Measurements from ENCODE around the gene PLEKHG4B. TPM values are rescaled to one million over a fixed set of nuclear protein-coding genes. Genes with fewer than 3 reads are reported as not detected.

Gene PLEKHG4B
- total and polyA plus RNA-seq, 2 donors: 0.01 to 3.7 TPM

GRCh38 chr5:121432-121831 lies 29.5 kb downstream of the PLEKHG4B start:
- 93% methylated on average over 4 of the region's 4 CpGs for WGBS
- Histone ChIP-seq H3K4me1 (ENCODE audit: insufficient read depth) (no peaks in the 10 kb centered on the region), H3K27ac (ENCODE audit: low read depth) (no peak overlapping the region), H3K4me3 (ENCODE audit: low read depth, low read length) (no peak overlapping the region), H3K36me3 (ENCODE audit: insufficient read depth) (no peaks in the 10 kb centered on the region)
- no peak for DNase-seq (ENCODE audit: extremely low spot score)

- H3K27ac ChIP-seq (ENCODE audit: low read depth): no peak overlapping the region
- no peaks in the 10 kb centered on the region for H3K36me3 ChIP-seq (ENCODE audit: insufficient read depth)
- DNase-seq (ENCODE audit: extremely low spot score): no peak
- H3K4me1 ChIP-seq (ENCODE audit: insufficient read depth): no peaks in the 10 kb centered on the region
- no peak overlapping the region for H3K4me3 ChIP-seq (ENCODE audit: low read depth, low read length)
- 93% methylated on average over 1 of the region's 1 CpG for WGBS
These were observed 33.8 kb downstream of the PLEKHG4B start for GRCh38 chr5:125815-126214.

GRCh38 chr5:126806-127205 lies 34.8 kb downstream of the PLEKHG4B start:
- Histone ChIP-seq H3K27ac (ENCODE audit: low read depth) (no peak overlapping the region), H3K4me3 (ENCODE audit: low read depth, low read length) (no peak overlapping the region), H3K4me1 (ENCODE audit: insufficient read depth) (no peaks in the 10 kb centered on the region), H3K36me3 (ENCODE audit: insufficient read depth) (no peaks in the 10 kb centered on the region)
- WGBS: 95% methylated on average over 7 of the region's 7 CpGs
- DNase-seq (ENCODE audit: extremely low spot score): no peak

DNA sequence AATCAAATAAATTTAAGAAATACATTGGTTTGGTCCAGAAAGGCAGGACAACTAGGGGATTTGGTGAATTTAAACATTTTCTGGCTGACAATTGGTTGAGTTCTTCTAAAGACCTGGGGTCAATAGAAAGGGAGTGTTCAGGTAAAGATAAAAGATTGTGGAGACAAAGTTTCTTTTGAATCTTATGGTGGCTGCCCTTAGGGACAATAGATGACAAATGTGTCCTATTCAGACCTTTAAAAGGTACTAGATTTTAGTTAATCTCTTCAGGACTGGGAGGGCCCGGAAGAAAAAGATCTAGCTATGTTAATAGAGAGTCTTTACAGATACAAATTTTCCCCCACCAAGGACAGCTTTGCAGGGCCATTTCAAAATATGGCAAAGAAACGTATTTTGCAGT lies 35.9 kb downstream of the PLEKHG4B start:
- Histone ChIP-seq H3K27ac (ENCODE audit: low read depth) (no peak overlapping the region), H3K36me3 (ENCODE audit: insufficient read depth) (no peaks in the 10 kb centered on the region), H3K4me3 (ENCODE audit: low read depth, low read length) (no peak overlapping the region), H3K4me1 (ENCODE audit: insufficient read depth) (no peaks in the 10 kb centered on the region)
- DNase-seq (ENCODE audit: extremely low spot score): no peak
- 78% methylated on average over 2 of the region's 2 CpGs for WGBS

GRCh38 chr5:128446-128845 lies 36.5 kb downstream of the PLEKHG4B start:
- Histone ChIP-seq H3K27ac (ENCODE audit: low read depth) (no peak overlapping the region), H3K4me1 (ENCODE audit: insufficient read depth) (no peaks in the 10 kb centered on the region), H3K36me3 (ENCODE audit: insufficient read depth) (no peaks in the 10 kb centered on the region), H3K4me3 (ENCODE audit: low read depth, low read length) (no peak overlapping the region)
- WGBS: 96% methylated on average over 2 of the region's 2 CpGs
- no peak for DNase-seq (ENCODE audit: extremely low spot score)

DNA sequence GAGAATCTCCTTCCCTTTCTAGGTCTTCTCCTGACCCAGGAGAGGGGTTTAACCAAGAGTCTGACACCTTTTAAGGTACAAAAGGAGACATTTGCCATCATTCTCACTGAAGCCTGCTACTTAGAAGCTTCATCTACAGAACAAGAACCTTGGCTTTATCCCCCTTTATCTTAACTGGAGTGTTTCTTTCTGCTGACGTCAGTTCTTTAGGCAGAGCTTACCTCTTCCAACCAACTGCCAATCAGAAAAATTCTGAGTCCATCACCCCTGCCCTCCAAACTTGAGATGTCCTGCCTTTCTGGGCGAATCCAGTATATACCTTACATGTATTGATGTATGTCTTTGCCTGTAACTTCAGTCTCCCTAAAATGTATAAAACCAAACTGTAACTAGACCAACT lies 37.2 kb downstream of the PLEKHG4B start:
- DNase-seq (ENCODE audit: extremely low spot score): no peak
- no peaks in the 10 kb centered on the region for H3K36me3 ChIP-seq (ENCODE audit: insufficient read depth)
- no peaks in the 10 kb centered on the region for H3K4me1 ChIP-seq (ENCODE audit: insufficient read depth)
- 74% methylated on average over 2 of the region's 2 CpGs for WGBS
- H3K27ac ChIP-seq (ENCODE audit: low read depth): no peak overlapping the region
- H3K4me3 ChIP-seq (ENCODE audit: low read depth, low read length): no peak overlapping the region

GRCh38 chr5:129820-130219 lies 37.9 kb downstream of the PLEKHG4B start:
- no peak for DNase-seq (ENCODE audit: extremely low spot score)
- H3K27ac ChIP-seq (ENCODE audit: low read depth): no peak overlapping the region
- H3K4me3 ChIP-seq (ENCODE audit: low read depth, low read length): no peak overlapping the region
- no peaks in the 10 kb centered on the region for H3K36me3 ChIP-seq (ENCODE audit: insufficient read depth)
- H3K4me1 ChIP-seq (ENCODE audit: insufficient read depth): no peaks in the 10 kb centered on the region

- Histone ChIP-seq H3K4me1 (ENCODE audit: insufficient read depth) (no peaks in the 10 kb centered on the region), H3K4me3 (ENCODE audit: low read depth, low read length) (no peak overlapping the region), H3K27ac (ENCODE audit: low read depth) (no peak overlapping the region), H3K36me3 (ENCODE audit: insufficient read depth) (no peaks in the 10 kb centered on the region)
- no peak for DNase-seq (ENCODE audit: extremely low spot score)
- whole genome bisulfite sequencing: 60% methylated on average over 4 of the region's 4 CpGs
These were observed 38.7 kb downstream of the PLEKHG4B start for GRCh38 chr5:130601-131131.

GRCh38 chr5:136901-137300 lies 44.9 kb downstream of the PLEKHG4B start:
- Histone ChIP-seq H3K4me3 (ENCODE audit: low read depth, low read length) (no peak overlapping the region), H3K36me3 (ENCODE audit: insufficient read depth) (no peaks in the 10 kb centered on the region), H3K27ac (ENCODE audit: low read depth) (no peak overlapping the region), H3K4me1 (ENCODE audit: insufficient read depth) (no peaks in the 10 kb centered on the region)
- 76% methylated on average over 5 of the region's 5 CpGs for WGBS
- no peak for DNase-seq (ENCODE audit: extremely low spot score)

- no peak for DNase-seq (ENCODE audit: extremely low spot score)
- Histone ChIP-seq H3K36me3 (ENCODE audit: insufficient read depth) (no peaks in the 10 kb centered on the region), H3K27ac (ENCODE audit: low read depth) (no peak overlapping the region), H3K4me1 (ENCODE audit: insufficient read depth) (no peaks in the 10 kb centered on the region), H3K4me3 (ENCODE audit: low read depth, low read length) (no peak overlapping the region)
- WGBS: 87% methylated on average over 15 of the region's 15 CpGs
These were observed 45.8 kb downstream of the PLEKHG4B start for GRCh38 chr5:137741-138140.

DNA sequence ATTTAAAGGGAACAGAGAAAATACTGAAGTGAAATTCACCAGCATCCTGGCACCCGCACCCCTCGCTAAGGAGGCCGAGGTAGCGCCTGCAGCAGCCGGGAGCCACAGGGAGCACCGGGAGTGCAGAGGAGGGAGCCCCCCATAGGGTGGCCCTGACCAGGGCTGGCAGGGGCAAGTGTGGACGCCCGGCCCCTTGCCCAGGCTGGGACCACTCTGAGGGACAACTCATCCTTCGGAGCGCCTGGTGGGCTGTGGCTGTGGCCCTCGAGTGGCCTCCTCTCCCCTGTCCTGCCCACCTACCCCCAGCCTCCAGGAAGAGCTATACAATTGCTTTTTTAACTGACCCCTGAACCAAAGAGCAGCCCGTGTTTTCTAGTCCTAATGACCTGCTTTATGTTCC lies 47.0 kb downstream of the PLEKHG4B start:
- Histone ChIP-seq H3K36me3 (ENCODE audit: insufficient read depth) (no peaks in the 10 kb centered on the region), H3K4me3 (ENCODE audit: low read depth, low read length) (no peak overlapping the region), H3K4me1 (ENCODE audit: insufficient read depth) (no peaks in the 10 kb centered on the region), H3K27ac (ENCODE audit: low read depth) (no peak overlapping the region)
- WGBS: 80% methylated on average over 12 of the region's 12 CpGs
- no peak for DNase-seq (ENCODE audit: extremely low spot score)

DNA sequence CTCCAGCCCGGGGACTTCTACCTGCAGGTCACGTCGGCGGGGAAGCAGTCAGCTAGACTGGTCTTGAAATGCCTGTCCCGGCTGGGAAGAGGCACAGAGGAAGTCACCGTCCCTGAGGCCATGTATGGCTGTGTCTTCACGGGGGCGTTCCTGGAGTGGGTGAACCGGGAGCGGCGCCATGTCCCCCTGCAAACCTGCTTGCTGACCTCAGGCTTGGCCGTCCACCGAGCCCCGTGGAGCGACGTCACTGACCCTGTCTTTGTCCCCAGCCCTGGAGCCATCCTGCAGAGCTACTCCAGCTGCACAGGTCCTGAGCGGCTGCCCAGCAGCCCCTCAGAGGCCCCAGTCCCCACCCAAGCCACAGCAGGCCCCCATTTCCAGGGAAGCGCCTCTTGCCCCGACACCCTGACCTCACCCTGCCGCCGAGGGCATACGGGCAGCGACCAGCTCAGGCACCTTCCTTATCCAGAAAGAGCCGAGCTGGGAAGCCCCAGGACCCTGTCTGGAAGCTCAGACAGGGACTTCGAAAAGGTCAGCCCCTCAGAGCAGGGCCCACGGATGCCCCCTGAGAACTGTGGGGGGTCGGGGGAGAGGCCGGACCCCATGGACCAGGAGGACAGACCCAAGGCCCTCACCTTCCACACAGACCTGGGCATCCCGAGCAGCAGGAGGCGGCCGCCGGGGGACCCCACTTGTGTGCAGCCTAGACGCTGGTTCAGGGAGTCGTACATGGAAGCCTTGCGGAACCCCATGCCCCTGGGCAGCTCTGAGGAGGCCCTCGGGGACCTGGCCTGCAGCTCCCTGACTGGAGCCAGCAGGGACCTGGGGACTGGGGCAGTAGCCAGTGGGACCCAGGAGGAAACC lies 47.8 kb downstream of the PLEKHG4B start:
- Histone ChIP-seq H3K4me3 (ENCODE audit: low read depth, low read length) (no peak overlapping the region), H3K4me1 (ENCODE audit: insufficient read depth) (no peaks in the 10 kb centered on the region), H3K36me3 (ENCODE audit: insufficient read depth) (no peaks in the 10 kb centered on the region), H3K27ac (ENCODE audit: low read depth) (no peak overlapping the region)
- DNase-seq (ENCODE audit: extremely low spot score): no peak
- 86% methylated on average over 36 of the region's 36 CpGs for WGBS

DNA sequence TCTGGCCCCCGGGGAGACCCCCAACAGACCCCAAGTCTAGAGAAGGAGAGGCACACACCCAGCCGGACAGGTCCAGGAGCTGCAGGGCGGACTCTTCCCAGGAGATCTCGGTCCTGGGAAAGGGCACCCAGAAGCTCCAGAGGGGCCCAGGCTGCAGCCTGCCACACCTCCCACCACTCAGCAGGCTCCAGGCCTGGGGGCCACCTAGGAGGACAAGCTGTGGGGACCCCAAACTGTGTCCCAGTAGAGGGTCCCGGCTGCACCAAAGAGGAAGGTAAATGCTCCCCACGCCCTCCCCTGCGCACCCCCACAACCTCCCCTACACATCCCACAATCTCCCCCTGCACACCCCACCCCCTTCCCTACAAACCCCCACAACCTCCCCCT lies 48.5 kb downstream of the PLEKHG4B start:
- no peak overlapping the region for H3K27ac ChIP-seq (ENCODE audit: low read depth)
- no peaks in the 10 kb centered on the region for H3K4me1 ChIP-seq (ENCODE audit: insufficient read depth)
- no peak for DNase-seq (ENCODE audit: extremely low spot score)
- no peak overlapping the region for H3K4me3 ChIP-seq (ENCODE audit: low read depth, low read length)
- H3K36me3 ChIP-seq (ENCODE audit: insufficient read depth): no peaks in the 10 kb centered on the region
- WGBS: 88% methylated on average over 7 of the region's 7 CpGs

GRCh38 chr5:141211-141610 lies 49.2 kb downstream of the PLEKHG4B start:
- Histone ChIP-seq H3K36me3 (ENCODE audit: insufficient read depth) (no peaks in the 10 kb centered on the region), H3K4me1 (ENCODE audit: insufficient read depth) (no peaks in the 10 kb centered on the region), H3K27ac (ENCODE audit: low read depth) (no peak overlapping the region), H3K4me3 (ENCODE audit: low read depth, low read length) (no peak overlapping the region)
- WGBS: 85% methylated on average over 13 of the region's 13 CpGs
- no peak for DNase-seq (ENCODE audit: extremely low spot score)

Measured in urinary bladder (tissue), 4 donors.